B cell (primary cell): ENCODE measurements around the gene SPATA20. TPM values are rescaled to one million over a fixed set of nuclear protein-coding genes. Genes with fewer than 3 reads are reported as not detected.

Experiments used
- ATAC-seq: fragments of 200-7000 bp; cut with Tn5 transposase; one replicate; pipeline ENCODE4 v1.10.0; 2021; ENCODE audit warnings: low read depth, mild to moderate bottlenecking, moderate number of reproducible peaks, moderate library complexity
- CTCF ChIA-PET: fragments of 350-600 bp; sonication (Branson Sonifier 250); formaldehyde crosslinking; loops from one replicate; lab custom pipeline; 2021; ENCODE audit warnings: antibody characterized with exemption, inconsistent platforms; lab: Charles Lee
- POLR2A ChIA-PET: fragments of 350-600 bp; sonication (Branson Sonifier 250); formaldehyde crosslinking; loops from one replicate; lab custom pipeline; 2021; ENCODE audit warnings: antibody characterized with exemption; lab: Charles Lee
- DNase-seq: peaks from one replicate; pipeline ENCODE4 v3.0.0; 2013
- H2AFZ ChIP-seq: 2 replicates; pipeline ENCODE4 v1.6.1; 2012; ENCODE audit warnings: mild to moderate bottlenecking, low read depth, low read length; ENCODE audit not compliant: insufficient read depth, poor library complexity, severe bottlenecking
- H3K27ac ChIP-seq, 2 donors: 1 replicate in 1 of 2; 2 replicates in 1 of 2; pipeline ENCODE4 v1.5.1; 2012 to 2013; ENCODE audit warnings: low read length in 2 of 2, mild to moderate bottlenecking in 2 of 2, moderate library complexity in 1 of 2
- H3K27me3 ChIP-seq, 4 experiments: fragments of 200-600 bp in 1 of 4; sonication (generic) in 1 of 4; replicated peaks in 1 of 4; 1 replicate in 2 of 4; 2 replicates in 2 of 4; pipeline versions ENCODE4 v1.6.1 to v1.7.0; 2013 to 2016; ENCODE audit warnings: low read length in 3 of 4, mild to moderate bottlenecking in 2 of 4, mixed read lengths in 1 of 4, moderate library complexity in 1 of 4; ENCODE audit not compliant: insufficient read depth in 4 of 4, control insufficient read depth in 3 of 4; ENCODE audit errors: control extremely low read depth in 1 of 4
- H3K36me3 ChIP-seq, 2 experiments: replicated peaks in 1 of 2; 1 replicate in 1 of 2; 2 replicates in 1 of 2; pipeline versions ENCODE4 v1.6.1 to v1.7.1; 2013; ENCODE audit warnings: low read length in 1 of 2; ENCODE audit not compliant: insufficient read depth in 2 of 2, control insufficient read depth in 1 of 2; ENCODE audit errors: control extremely low read depth in 1 of 2, extremely low read depth in 1 of 2
- H3K4me1 ChIP-seq, 2 donors: fragments of 200-600 bp in 1 of 2; sonication (generic) in 1 of 2; 1 replicate in 1 of 2; 2 replicates in 1 of 2; pipeline versions ENCODE4 v1.5.1 to v1.6.1; 2013 to 2017; ENCODE audit warnings: low read length in 2 of 2; ENCODE audit not compliant: control insufficient read depth in 2 of 2, insufficient read depth in 2 of 2
- H3K4me2 ChIP-seq: replicated peaks from 2 replicates; pipeline ENCODE3; 2012; ENCODE audit warnings: mild to moderate bottlenecking, low read depth, low read length; ENCODE audit not compliant: poor library complexity, severe bottlenecking
- H3K4me3 ChIP-seq, 5 experiments: fragments of 200-600 bp in 1 of 5; sonication (generic) in 1 of 5; 1 replicate in 3 of 5; 2 replicates in 2 of 5; pipeline versions ENCODE4 v1.5.1 to v1.7.0; 2011 to 2016; ENCODE audit warnings: low read length in 4 of 5, mild to moderate bottlenecking in 4 of 5, low read depth in 2 of 5, control low read depth in 1 of 5, moderate library complexity in 1 of 5; ENCODE audit not compliant: insufficient read depth in 1 of 5; ENCODE audit errors: control extremely low read depth in 1 of 5, extremely low read depth in 1 of 5
- H3K79me2 ChIP-seq: fragments of 200-600 bp; sonication (generic); one replicate; pipeline ENCODE4 v1.6.0; 2016; ENCODE audit warnings: low read length; ENCODE audit not compliant: control insufficient read depth, insufficient read depth
- H3K9ac ChIP-seq: fragments of 200-600 bp; sonication (generic); 2 replicates; pipeline ENCODE4 v1.6.1; 2017; ENCODE audit warnings: mild to moderate bottlenecking, low read length, moderate library complexity
- H3K9me3 ChIP-seq, 3 donors: one replicate each; pipeline versions ENCODE4 v1.6.1 to v1.7.1; 2013; ENCODE audit warnings: low read length in 2 of 3; ENCODE audit not compliant: control insufficient read depth in 2 of 3, insufficient read depth in 1 of 3; ENCODE audit errors: control extremely low read depth in 1 of 3
- H4K20me1 ChIP-seq: 2 replicates; pipeline ENCODE4 v1.6.0; 2012; ENCODE audit warnings: mild to moderate bottlenecking, low read length; ENCODE audit not compliant: insufficient read depth, control insufficient read depth, poor library complexity, severe bottlenecking
- H3K27ac Mint-ChIP-seq: one replicate; pipeline ENCODE4 v1.8.0; 2021; ENCODE audit warnings: mixed read lengths
- H3K27me3 Mint-ChIP-seq: one replicate; pipeline ENCODE4 v1.8.0; 2021; ENCODE audit warnings: mixed read lengths
- H3K4me1 Mint-ChIP-seq: one replicate; pipeline ENCODE4 v1.8.0; 2021; ENCODE audit warnings: mixed read lengths
- H3K4me3 Mint-ChIP-seq: one replicate; pipeline ENCODE4 v1.8.0; 2021; ENCODE audit warnings: mixed read lengths
- H3K9me3 Mint-ChIP-seq: one replicate; pipeline ENCODE4 v1.8.0; 2022; ENCODE audit warnings: mixed read lengths; ENCODE audit not compliant: insufficient read depth
- EZH2 ChIP-seq: IDR thresholded peaks from 2 replicates; pipeline ENCODE4 v1.6.1; 2012; ENCODE audit warnings: borderline replicate concordance, low read depth, mild to moderate bottlenecking, moderate library complexity, low read length; ENCODE audit not compliant: insufficient read depth, poor library complexity, severe bottlenecking
- WGBS: methylation state at CpG from one replicate; pipeline ENCODE4 v1.1.5; 2013; ENCODE audit warnings: missing lambda C conversion rate; ENCODE audit not compliant: insufficient coverage; 5-methylcytosine and 5-hydroxymethylcytosine counted together
- intact Hi-C: fragments of 100-400 bp; cut with micrococcal nuclease; formaldehyde crosslinking; loops from one replicate; pipeline ENCODE4 v1.10.0; 2022
- polyA plus RNA-seq: library from polyadenylated mRNA; depleted of rRNA; stranded (reverse); fragments of >200 nt; gene quantifications from 2 replicates; pipeline ENCODE4 v1.2.3, GENCODE V29; 2012
- total RNA-seq, 2 donors: library from RNA; stranded (reverse); fragments of 120-200 nt in 1 of 2; gene quantifications; 1 replicate in 1 of 2; 2 replicates in 1 of 2; pipeline versions ENCODE4 v1.2.3 to v1.2.4, GENCODE V29; 2013 to 2022
- TF ChIP-seq, protein P1 (sequence below): fragments of 200-600 bp; IDR thresholded peaks from one replicate; pipeline ENCODE4 v1.8.0; 2022; ENCODE audit warnings: antibody characterized with exemption, mild to moderate bottlenecking

The SPATA20 gene
- total and polyA plus RNA-seq, 2 donors (not counting 1 experiment from before 2014, with no cell fraction given), result 61.7 to 68.5 TPM

- H3K79me2 ChIP-seq, result no peaks in the 10 kb centered on the region
- no peak overlapping the region for H3K4me3 ChIP-seq
- CTCF ChIA-PET, result interaction anchor here (0.7 kb wide), 2 partner anchors 98 to 461 kb away, joined by 3 read pairs; no protein-coding TSS in a partner anchor
- Mint-ChIP-seq H3K9me3 (no peaks in the 10 kb centered on the region), H3K4me3 (peak overlapping the region; percentile 29), H3K27ac (no peak overlapping the region), H3K27me3 (peaks cover 24% of the 10 kb centered on the region), H3K4me1 (peaks cover 11% of the 10 kb centered on the region)
- POLR2A ChIA-PET, result no interaction called here
- intact Hi-C loops, result loop anchor here (5.0 kb wide), 1 partner anchor 167 kb away; the partner anchor contains the start of gene ANKRD40
- H3K9ac ChIP-seq, result no peak overlapping the region
- ATAC-seq (no peak), DNase-seq (no peak)
- H3K36me3 ChIP-seq, result no peaks in the 10 kb centered on the region
- no peak overlapping the region for H3K27ac ChIP-seq
- 80% methylated on average over 14 of the region's 15 CpGs for WGBS
- no peak overlapping the region for H3K4me2 ChIP-seq
- no peaks in the 10 kb centered on the region for H4K20me1 ChIP-seq
- no peaks in the 10 kb centered on the region for H3K9me3 ChIP-seq
- peaks cover 10 to 15% of the 10 kb centered on the region in 2 donors for H3K4me1 ChIP-seq
- peaks cover 0 to 15% (median 7%) of the 10 kb centered on the region in 4 experiments for H3K27me3 ChIP-seq
- H2AFZ ChIP-seq, result no peak overlapping the region
- no peak for TF ChIP-seq EZH2
- TF ChIP-seq, protein P1, sequence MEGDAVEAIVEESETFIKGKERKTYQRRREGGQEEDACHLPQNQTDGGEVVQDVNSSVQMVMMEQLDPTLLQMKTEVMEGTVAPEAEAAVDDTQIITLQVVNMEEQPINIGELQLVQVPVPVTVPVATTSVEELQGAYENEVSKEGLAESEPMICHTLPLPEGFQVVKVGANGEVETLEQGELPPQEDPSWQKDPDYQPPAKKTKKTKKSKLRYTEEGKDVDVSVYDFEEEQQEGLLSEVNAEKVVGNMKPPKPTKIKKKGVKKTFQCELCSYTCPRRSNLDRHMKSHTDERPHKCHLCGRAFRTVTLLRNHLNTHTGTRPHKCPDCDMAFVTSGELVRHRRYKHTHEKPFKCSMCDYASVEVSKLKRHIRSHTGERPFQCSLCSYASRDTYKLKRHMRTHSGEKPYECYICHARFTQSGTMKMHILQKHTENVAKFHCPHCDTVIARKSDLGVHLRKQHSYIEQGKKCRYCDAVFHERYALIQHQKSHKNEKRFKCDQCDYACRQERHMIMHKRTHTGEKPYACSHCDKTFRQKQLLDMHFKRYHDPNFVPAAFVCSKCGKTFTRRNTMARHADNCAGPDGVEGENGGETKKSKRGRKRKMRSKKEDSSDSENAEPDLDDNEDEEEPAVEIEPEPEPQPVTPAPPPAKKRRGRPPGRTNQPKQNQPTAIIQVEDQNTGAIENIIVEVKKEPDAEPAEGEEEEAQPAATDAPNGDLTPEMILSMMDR, result no peak
Observed at GRCh38 chr17:50539762-50540559, 7.0 kb upstream of the SPATA20 start.
